GM23338 (cell line): ENCODE measurements around the gene SCGB2B2. TPM values are rescaled to one million over a fixed set of nuclear protein-coding genes. Genes with fewer than 3 reads are reported as not detected.

ENCODE experiments used
- ATAC-seq: fragments of 200-7000 bp; cut with Tn5 transposase; 3 replicates; pipeline ENCODE4 v1.9.1; 2020
- DNase-seq: peaks from one replicate; pipeline ENCODE4 v3.0.0-alpha.2; 2015; ENCODE audit warnings: low spot score
- H2AFZ ChIP-seq: fragments of 200-600 bp; sonication (generic); 2 replicates; pipeline ENCODE4 v1.8.0; 2016; ENCODE audit warnings: antibody characterized with exemption, mild to moderate bottlenecking, moderate library complexity
- H3F3A ChIP-seq: fragments of 200-600 bp; sonication (generic); replicated peaks from 2 replicates; pipeline ENCODE4 v1.8.0; 2017; ENCODE audit warnings: antibody characterized with exemption, mixed run types, low read depth
- H3K27ac ChIP-seq: fragments of 200-600 bp; sonication (generic); 2 replicates; pipeline ENCODE4 v1.6.1; 2016; ENCODE audit warnings: low read depth
- H3K27me3 ChIP-seq: fragments of 200-600 bp; sonication (generic); 2 replicates; pipeline ENCODE4 v1.8.0; 2016; ENCODE audit warnings: mild to moderate bottlenecking, mixed run types, moderate library complexity; ENCODE audit not compliant: insufficient read depth
- H3K36me3 ChIP-seq: fragments of 200-600 bp; sonication (generic); 2 replicates; pipeline ENCODE4 v1.8.0; 2016; ENCODE audit warnings: mild to moderate bottlenecking; ENCODE audit not compliant: insufficient read depth
- H3K4me1 ChIP-seq: fragments of 200-600 bp; sonication (generic); 2 replicates; pipeline ENCODE4 v1.8.0; 2016; ENCODE audit warnings: mild to moderate bottlenecking, moderate library complexity; ENCODE audit not compliant: insufficient read depth
- H3K4me2 ChIP-seq: fragments of 200-600 bp; sonication (generic); 2 replicates; pipeline ENCODE4 v1.7.1; 2017; ENCODE audit warnings: mixed run types
- H3K4me3 ChIP-seq: fragments of 200-600 bp; sonication (generic); 2 replicates; pipeline ENCODE4 v1.6.1; 2016; ENCODE audit warnings: mixed run types
- H3K79me2 ChIP-seq: fragments of 200-600 bp; sonication (generic); replicated peaks from 2 replicates; pipeline ENCODE4 v1.8.0; 2017; ENCODE audit warnings: mild to moderate bottlenecking; ENCODE audit not compliant: insufficient read depth
- H3K9me2 ChIP-seq: fragments of 200-600 bp; sonication (generic); 2 replicates; pipeline ENCODE4 v1.8.0; 2017; ENCODE audit not compliant: insufficient read depth
- H4K20me1 ChIP-seq: fragments of 200-600 bp; sonication (generic); replicated peaks from 2 replicates; pipeline ENCODE4 v1.8.0; 2017; ENCODE audit warnings: mild to moderate bottlenecking; ENCODE audit not compliant: insufficient read depth
- H3K27ac Mint-ChIP-seq: 2 replicates; pipeline ENCODE4 v1.8.0; 2020; ENCODE audit warnings: inconsistent platforms, mild to moderate bottlenecking, moderate library complexity, mixed read lengths
- H3K27me3 Mint-ChIP-seq: 3 replicates; pipeline ENCODE4 v1.8.0; 2022; ENCODE audit warnings: low read depth, mild to moderate bottlenecking, moderate library complexity, mixed read lengths, inconsistent platforms; ENCODE audit not compliant: insufficient read depth, poor library complexity
- H3K36me3 Mint-ChIP-seq: 3 replicates; pipeline ENCODE4 v1.8.0; 2021; ENCODE audit warnings: low read depth, mild to moderate bottlenecking, inconsistent platforms, moderate library complexity, mixed read lengths
- H3K4me1 Mint-ChIP-seq: 3 replicates; pipeline ENCODE4 v1.8.0; 2020; ENCODE audit warnings: mild to moderate bottlenecking, inconsistent platforms, mixed read lengths
- H3K4me3 Mint-ChIP-seq: 3 replicates; pipeline ENCODE4 v1.8.0; 2021; ENCODE audit warnings: moderate library complexity, mild to moderate bottlenecking, inconsistent platforms, mixed read lengths
- H3K9me3 Mint-ChIP-seq: 3 replicates; pipeline ENCODE4 v1.8.0; 2020; ENCODE audit warnings: moderate library complexity, mild to moderate bottlenecking, inconsistent platforms, mixed read lengths
- CREB1 ChIP-seq: fragments of 250-450 bp; sonication (Bioruptor Pico); IDR thresholded peaks from 2 replicates; pipeline ENCODE4 v1.5.0; 2020; ENCODE audit warnings: low read depth, mild to moderate bottlenecking, moderate library complexity
- ETS1 ChIP-seq: IDR thresholded peaks from 2 replicates; pipeline ENCODE4 v1.6.1; 2016; ENCODE audit warnings: antibody characterized with exemption
- EZH2 ChIP-seq: fragments of 200-600 bp; sonication (generic); IDR thresholded peaks from one replicate; pipeline ENCODE4 v1.8.0; 2017; ENCODE audit warnings: antibody characterized with exemption, mild to moderate bottlenecking, low read depth; ENCODE audit not compliant: unreplicated experiment
- EZH2phosphoT487 ChIP-seq: fragments of 200-600 bp; sonication (generic); IDR thresholded peaks from one replicate; pipeline ENCODE4 v1.8.1; 2018; ENCODE audit warnings: antibody characterized with exemption; ENCODE audit not compliant: unreplicated experiment
- NANOG ChIP-seq: IDR thresholded peaks from 2 replicates; pipeline ENCODE4 v1.6.1; 2016; ENCODE audit warnings: antibody characterized with exemption, borderline replicate concordance
- REST ChIP-seq: IDR thresholded peaks from one replicate; pipeline ENCODE4 v1.6.1; 2018; ENCODE audit warnings: antibody characterized with exemption; ENCODE audit not compliant: unreplicated experiment
- STAT1 ChIP-seq: IDR thresholded peaks from one replicate; pipeline ENCODE4 v1.6.1; 2016; ENCODE audit warnings: antibody characterized with exemption; ENCODE audit not compliant: unreplicated experiment
- ZNF114 ChIP-seq: fragments of 250-450 bp; sonication (Bioruptor Pico); IDR thresholded peaks from 2 replicates; pipeline ENCODE4 v1.5.0; 2020; ENCODE audit warnings: mild to moderate bottlenecking, moderate library complexity
- polyA plus RNA-seq: library from polyadenylated mRNA; unstranded; fragments of >200 nt; fragmentation: Nextera tagmentation; extraction: Ambion mirVana; gene quantifications from 2 replicates; pipeline ENCODE4 v1.2.1, GENCODE V29; 2016
- total RNA-seq: library from RNA; depleted of rRNA; stranded (reverse); fragments of >200 nt; shearing (Covaris generic); gene quantifications from 2 replicates; pipeline ENCODE4 v1.2.3, GENCODE V29; 2014
- TF ChIP-seq, protein P1 (sequence below): fragments of 250-450 bp; sonication (Bioruptor Pico); IDR thresholded peaks from 2 replicates; pipeline ENCODE4 v1.5.0; 2020; ENCODE audit warnings: mild to moderate bottlenecking, moderate library complexity
- TF ChIP-seq, protein P2 (sequence below), 2 experiments: fragments of 200-600 bp in 1 of 2; sonication (generic) in 1 of 2; conservative IDR thresholded peaks; 2 replicates each; pipeline versions ENCODE4 v1.5.1 to v1.6.1; 2016 to 2017; ENCODE audit warnings: antibody characterized with exemption in 2 of 2, low read depth in 2 of 2, mild to moderate bottlenecking in 2 of 2, moderate library complexity in 1 of 2

Gene SCGB2B2
- total and polyA plus RNA-seq, 2 experiments from 2014 or later: 0.28 TPM; not detected in 1

DNA sequence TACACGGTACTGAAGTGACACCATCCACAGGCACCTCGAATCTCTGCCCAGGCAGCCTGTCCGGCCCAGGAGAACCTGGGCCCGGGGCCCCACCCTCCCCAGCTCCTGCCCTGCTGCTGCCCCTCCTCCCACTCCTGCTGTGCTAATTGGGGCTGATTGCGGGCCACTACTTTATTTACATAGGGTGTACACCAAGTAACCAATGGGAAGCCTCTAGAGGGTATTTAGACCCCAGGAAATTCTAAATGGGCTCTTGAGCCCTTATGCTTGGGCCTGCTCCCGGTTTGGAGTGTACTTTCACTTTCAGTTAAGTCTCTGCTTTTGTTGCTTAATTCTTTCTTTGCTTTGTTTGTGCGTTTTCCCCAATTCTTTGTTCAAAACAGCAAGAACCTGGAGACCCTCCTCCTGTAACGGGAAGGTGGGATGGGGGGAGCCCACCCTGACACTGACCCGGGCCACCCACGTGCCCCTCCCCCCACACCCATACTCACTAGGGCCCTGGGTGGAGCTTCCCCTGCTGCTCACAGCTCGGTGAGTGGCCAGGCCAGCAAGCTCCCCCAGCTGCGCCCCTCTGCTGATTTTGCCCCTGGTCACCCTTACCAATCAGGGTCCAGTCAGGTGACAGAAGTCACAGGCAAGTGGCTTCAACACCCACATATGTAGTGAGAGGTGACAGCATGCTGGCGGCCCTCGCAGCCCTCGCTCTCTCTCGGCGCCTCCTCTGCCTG is 9.4 kb downstream of the SCGB2B2 start:
- H3K4me1 Mint-ChIP-seq: peaks cover 19% of the 10 kb centered on the region
- Histone ChIP-seq H3K4me1 (peaks cover 3% of the 10 kb centered on the region; the same call in 1 of the 2 replicates), H3K4me3 (no peak overlapping the region), H3K27me3 (no peaks in the 10 kb centered on the region), H2AFZ (no peak overlapping the region), H3K4me2 (peak overlapping the region; percentile 55; the same call in 1 of the 2 replicates), H3K9me2 (no peaks in the 10 kb centered on the region), H4K20me1 (no peaks in the 10 kb centered on the region), H3K79me2 (no peaks in the 10 kb centered on the region), H3K27ac (no peak overlapping the region), H3F3A (no peaks in the 10 kb centered on the region), H3K36me3 (no peaks in the 10 kb centered on the region)
- H3K9me3 Mint-ChIP-seq: peaks cover 4% of the 10 kb centered on the region; the same call in 1 of the 3 replicates
- H3K27me3 Mint-ChIP-seq: peaks cover 10% of the 10 kb centered on the region
- peaks cover 4% of the 10 kb centered on the region; the same call in 1 of the 3 replicates for H3K36me3 Mint-ChIP-seq
- peak overlapping the region; percentile 55 for H3K27ac Mint-ChIP-seq
- ATAC-seq: peak; percentile 69
- DNase-seq: peak; percentile 28
- peak overlapping the region; percentile 34; the same call in 2 of the 3 replicates for H3K4me3 Mint-ChIP-seq
- no peak for TF ChIP-seq ETS1
- no peak for TF ChIP-seq EZH2
- no peak for TF ChIP-seq STAT1
- no peak for TF ChIP-seq EZH2phosphoT487
- TF ChIP-seq NANOG: no peak
- no peak for TF ChIP-seq REST
- TF ChIP-seq CREB1 (CRISPR knock-in tag): no peak
- TF ChIP-seq, protein P1, sequence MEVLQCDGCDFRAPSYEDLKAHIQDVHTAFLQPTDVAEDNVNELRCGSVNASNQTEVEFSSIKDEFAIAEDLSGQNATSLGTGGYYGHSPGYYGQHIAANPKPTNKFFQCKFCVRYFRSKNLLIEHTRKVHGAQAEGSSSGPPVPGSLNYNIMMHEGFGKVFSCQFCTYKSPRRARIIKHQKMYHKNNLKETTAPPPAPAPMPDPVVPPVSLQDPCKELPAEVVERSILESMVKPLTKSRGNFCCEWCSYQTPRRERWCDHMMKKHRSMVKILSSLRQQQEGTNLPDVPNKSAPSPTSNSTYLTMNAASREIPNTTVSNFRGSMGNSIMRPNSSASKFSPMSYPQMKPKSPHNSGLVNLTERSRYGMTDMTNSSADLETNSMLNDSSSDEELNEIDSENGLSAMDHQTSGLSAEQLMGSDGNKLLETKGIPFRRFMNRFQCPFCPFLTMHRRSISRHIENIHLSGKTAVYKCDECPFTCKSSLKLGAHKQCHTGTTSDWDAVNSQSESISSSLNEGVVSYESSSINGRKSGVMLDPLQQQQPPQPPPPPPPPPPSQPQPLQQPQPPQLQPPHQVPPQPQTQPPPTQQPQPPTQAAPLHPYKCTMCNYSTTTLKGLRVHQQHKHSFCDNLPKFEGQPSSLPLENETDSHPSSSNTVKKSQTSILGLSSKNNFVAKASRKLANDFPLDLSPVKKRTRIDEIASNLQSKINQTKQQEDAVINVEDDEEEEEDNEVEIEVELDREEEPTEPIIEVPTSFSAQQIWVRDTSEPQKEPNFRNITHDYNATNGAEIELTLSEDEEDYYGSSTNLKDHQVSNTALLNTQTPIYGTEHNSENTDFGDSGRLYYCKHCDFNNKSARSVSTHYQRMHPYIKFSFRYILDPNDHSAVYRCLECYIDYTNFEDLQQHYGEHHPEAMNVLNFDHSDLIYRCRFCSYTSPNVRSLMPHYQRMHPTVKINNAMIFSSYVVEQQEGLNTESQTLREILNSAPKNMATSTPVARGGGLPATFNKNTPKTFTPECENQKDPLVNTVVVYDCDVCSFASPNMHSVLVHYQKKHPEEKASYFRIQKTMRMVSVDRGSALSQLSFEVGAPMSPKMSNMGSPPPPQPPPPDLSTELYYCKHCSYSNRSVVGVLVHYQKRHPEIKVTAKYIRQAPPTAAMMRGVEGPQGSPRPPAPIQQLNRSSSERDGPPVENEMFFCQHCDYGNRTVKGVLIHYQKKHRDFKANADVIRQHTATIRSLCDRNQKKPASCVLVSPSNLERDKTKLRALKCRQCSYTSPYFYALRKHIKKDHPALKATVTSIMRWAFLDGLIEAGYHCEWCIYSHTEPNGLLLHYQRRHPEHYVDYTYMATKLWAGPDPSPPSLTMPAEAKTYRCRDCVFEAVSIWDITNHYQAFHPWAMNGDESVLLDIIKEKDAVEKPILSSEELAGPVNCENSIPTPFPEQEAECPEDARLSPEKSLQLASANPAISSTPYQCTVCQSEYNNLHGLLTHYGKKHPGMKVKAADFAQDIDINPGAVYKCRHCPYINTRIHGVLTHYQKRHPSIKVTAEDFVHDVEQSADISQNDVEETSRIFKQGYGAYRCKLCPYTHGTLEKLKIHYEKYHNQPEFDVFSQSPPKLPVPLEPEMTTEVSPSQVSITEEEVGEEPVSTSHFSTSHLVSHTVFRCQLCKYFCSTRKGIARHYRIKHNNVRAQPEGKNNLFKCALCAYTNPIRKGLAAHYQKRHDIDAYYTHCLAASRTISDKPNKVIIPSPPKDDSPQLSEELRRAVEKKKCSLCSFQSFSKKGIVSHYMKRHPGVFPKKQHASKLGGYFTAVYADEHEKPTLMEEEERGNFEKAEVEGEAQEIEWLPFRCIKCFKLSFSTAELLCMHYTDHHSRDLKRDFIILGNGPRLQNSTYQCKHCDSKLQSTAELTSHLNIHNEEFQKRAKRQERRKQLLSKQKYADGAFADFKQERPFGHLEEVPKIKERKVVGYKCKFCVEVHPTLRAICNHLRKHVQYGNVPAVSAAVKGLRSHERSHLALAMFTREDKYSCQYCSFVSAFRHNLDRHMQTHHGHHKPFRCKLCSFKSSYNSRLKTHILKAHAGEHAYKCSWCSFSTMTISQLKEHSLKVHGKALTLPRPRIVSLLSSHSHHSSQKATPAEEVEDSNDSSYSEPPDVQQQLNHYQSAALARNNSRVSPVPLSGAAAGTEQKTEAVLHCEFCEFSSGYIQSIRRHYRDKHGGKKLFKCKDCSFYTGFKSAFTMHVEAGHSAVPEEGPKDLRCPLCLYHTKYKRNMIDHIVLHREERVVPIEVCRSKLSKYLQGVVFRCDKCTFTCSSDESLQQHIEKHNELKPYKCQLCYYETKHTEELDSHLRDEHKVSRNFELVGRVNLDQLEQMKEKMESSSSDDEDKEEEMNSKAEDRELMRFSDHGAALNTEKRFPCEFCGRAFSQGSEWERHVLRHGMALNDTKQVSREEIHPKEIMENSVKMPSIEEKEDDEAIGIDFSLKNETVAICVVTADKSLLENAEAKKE (CRISPR knock-in tag): no peak
- TF ChIP-seq ZNF114 (CRISPR knock-in tag): no peak
- TF ChIP-seq, protein P2, sequence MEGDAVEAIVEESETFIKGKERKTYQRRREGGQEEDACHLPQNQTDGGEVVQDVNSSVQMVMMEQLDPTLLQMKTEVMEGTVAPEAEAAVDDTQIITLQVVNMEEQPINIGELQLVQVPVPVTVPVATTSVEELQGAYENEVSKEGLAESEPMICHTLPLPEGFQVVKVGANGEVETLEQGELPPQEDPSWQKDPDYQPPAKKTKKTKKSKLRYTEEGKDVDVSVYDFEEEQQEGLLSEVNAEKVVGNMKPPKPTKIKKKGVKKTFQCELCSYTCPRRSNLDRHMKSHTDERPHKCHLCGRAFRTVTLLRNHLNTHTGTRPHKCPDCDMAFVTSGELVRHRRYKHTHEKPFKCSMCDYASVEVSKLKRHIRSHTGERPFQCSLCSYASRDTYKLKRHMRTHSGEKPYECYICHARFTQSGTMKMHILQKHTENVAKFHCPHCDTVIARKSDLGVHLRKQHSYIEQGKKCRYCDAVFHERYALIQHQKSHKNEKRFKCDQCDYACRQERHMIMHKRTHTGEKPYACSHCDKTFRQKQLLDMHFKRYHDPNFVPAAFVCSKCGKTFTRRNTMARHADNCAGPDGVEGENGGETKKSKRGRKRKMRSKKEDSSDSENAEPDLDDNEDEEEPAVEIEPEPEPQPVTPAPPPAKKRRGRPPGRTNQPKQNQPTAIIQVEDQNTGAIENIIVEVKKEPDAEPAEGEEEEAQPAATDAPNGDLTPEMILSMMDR (conservative IDR thresholded peaks at IDR 0.05; ENCODE audit: low read depth in 2 of 2): no peak
